SH-SY5Y (cell line): ENCODE data around the gene OR10P1.

Experiments used
- GATA2 ChIP-seq: IDR thresholded peaks from 2 replicates; pipeline ENCODE4 v1.6.1; 2011; ENCODE audit warnings: mild to moderate bottlenecking, low read depth, low read length
- GATA3 ChIP-seq: IDR thresholded peaks from 2 replicates; pipeline ENCODE4 v1.6.1; 2011; ENCODE audit warnings: low read depth, mild to moderate bottlenecking, low read length, moderate library complexity

- TF ChIP-seq GATA2, result no peak
- no peak for TF ChIP-seq GATA3
These were observed 28.7 kb upstream of the OR10P1 start for GRCh38 chr12:55607821-55608594.
